HCT116 (cell line): ENCODE measurements around the gene BTNL9. TPM values are rescaled to one million over a fixed set of nuclear protein-coding genes. Genes with fewer than 3 reads are reported as not detected.

Source experiments
- ATAC-seq: fragments of 200-7000 bp; cut with Tn5 transposase; 2 replicates; pipeline ENCODE4 v1.9.1; 2020; ENCODE audit warnings: mild to moderate bottlenecking, moderate library complexity
- BruUV-seq: library from RNA; stranded (reverse); fragments of 400-500 nt; replicated peaks from 2 replicates; lab custom pipeline; 2021; lab: Mats Ljungman, UMichigan
- CTCF ChIA-PET: fragments of 300-600 bp; sonication (Branson Sonifier 250); formaldehyde crosslinking; loops from one replicate; lab custom pipeline; 2021; ENCODE audit warnings: antibody characterized with exemption; lab: Charles Lee
- POLR2A ChIA-PET: fragments of 300-600, 350-600 bp; sonication (Branson Sonifier 250); formaldehyde crosslinking; loops from one replicate; lab custom pipeline; 2021; ENCODE audit warnings: antibody characterized with exemption; lab: Charles Lee
- RAD21 ChIA-PET, 2 experiments: fragments of 300-600 bp; sonication (Branson Sonifier 250); formaldehyde crosslinking; loops; one replicate each; lab custom pipeline; 2023; ENCODE audit warnings: low total read pairs in 2 of 2; ENCODE audit not compliant: uncharacterized antibody in 2 of 2, unreplicated experiment in 2 of 2, low non-redundant PET in 1 of 2; lab: Charles Lee
- DNase-seq: peaks from one replicate; pipeline ENCODE4 v3.0.0-alpha.2; 2010; ENCODE audit warnings: low read depth, low spot score
- H2AFZ ChIP-seq: fragments of 200-600 bp; shearing (Covaris generic), sonication (generic); 2 replicates; pipeline ENCODE4 v1.6.1; 2017; ENCODE audit warnings: low read depth, mixed run types, mixed read lengths, antibody characterized with exemption, low read length; ENCODE audit not compliant: poor library complexity, severe bottlenecking
- H3K27ac ChIP-seq: 2 replicates; pipeline ENCODE4 v1.5.1; 2012; ENCODE audit warnings: low read depth, low read length
- H3K27me3 ChIP-seq: fragments of 200-600 bp; sonication (generic); 2 replicates; pipeline ENCODE4 v1.6.1; 2016; ENCODE audit warnings: mixed run types, low read length, mixed read lengths; ENCODE audit not compliant: insufficient read depth
- H3K36me3 ChIP-seq, 2 experiments: fragments of 200-500 bp in 1 of 2; fragments of 200-600 bp in 1 of 2; sonication (Bioruptor generic) in 1 of 2; sonication (generic) in 1 of 2; 2 replicates each; pipeline versions ENCODE4 v1.5.1 to v1.6.1; 2014 to 2016; ENCODE audit warnings: low read length in 2 of 2, inconsistent platforms in 1 of 2, mixed read lengths in 1 of 2, mixed run types in 1 of 2; ENCODE audit not compliant: insufficient read depth in 2 of 2, control insufficient read depth in 1 of 2
- H3K4me1 ChIP-seq, 2 experiments: fragments of 200-600 bp in 1 of 2; sonication (generic) in 1 of 2; 2 replicates each; pipeline versions ENCODE4 v1.5.1 to v1.6.1; 2012 to 2017; ENCODE audit warnings: low read length in 2 of 2, inconsistent platforms in 1 of 2, mild to moderate bottlenecking in 1 of 2, mixed read lengths in 1 of 2, mixed run types in 1 of 2, moderate library complexity in 1 of 2; ENCODE audit not compliant: insufficient read depth in 2 of 2, control insufficient read depth in 1 of 2
- H3K4me2 ChIP-seq: fragments of 200-600 bp; sonication (generic); 2 replicates; pipeline ENCODE4 v1.6.1; 2017; ENCODE audit warnings: mixed run types, low read length, mixed read lengths
- H3K4me3 ChIP-seq, 2 experiments: fragments of 200-600 bp in 1 of 2; sonication (generic) in 1 of 2; replicated peaks in 1 of 2; 2 replicates each; pipeline ENCODE4 v1.5.1; 2011 to 2016; ENCODE audit warnings: low read length in 2 of 2, control low read depth in 1 of 2, low read depth in 1 of 2, mild to moderate bottlenecking in 1 of 2, mixed read lengths in 1 of 2, mixed run types in 1 of 2
- H3K79me2 ChIP-seq: fragments of 200-600 bp; sonication (generic); 2 replicates; pipeline ENCODE4 v1.6.1; 2017; ENCODE audit warnings: mild to moderate bottlenecking, mixed run types, low read length, moderate library complexity, mixed read lengths; ENCODE audit not compliant: insufficient read depth
- H3K9ac ChIP-seq: fragments of 200-600 bp; sonication (generic); 2 replicates; pipeline ENCODE4 v1.6.1; 2016; ENCODE audit warnings: low read length, mixed read lengths
- H3K9me2 ChIP-seq: fragments of 200-600 bp; sonication (generic), shearing (Covaris generic); 2 replicates; pipeline ENCODE4 v1.6.1; 2017; ENCODE audit warnings: mixed run types, mild to moderate bottlenecking, moderate library complexity; ENCODE audit not compliant: insufficient read depth
- H3K9me3 ChIP-seq, 2 experiments: fragments of 200-500 bp in 1 of 2; fragments of 200-600 bp in 1 of 2; sonication (Bioruptor generic) in 1 of 2; sonication (generic) in 1 of 2; 2 replicates each; pipeline ENCODE4 v1.6.1; 2014 to 2017; ENCODE audit warnings: low read length in 2 of 2, mixed read lengths in 2 of 2, inconsistent platforms in 1 of 2, low read depth in 1 of 2, mild to moderate bottlenecking in 1 of 2, mixed run types in 1 of 2, moderate library complexity in 1 of 2; ENCODE audit not compliant: control insufficient read depth in 1 of 2, insufficient read depth in 1 of 2
- H4K20me1 ChIP-seq: fragments of 200-600 bp; sonication (generic), shearing (Covaris generic); 2 replicates; pipeline ENCODE4 v1.6.1; 2017; ENCODE audit warnings: mixed run types, mild to moderate bottlenecking, moderate library complexity; ENCODE audit not compliant: insufficient read depth
- CBX3 ChIP-seq: IDR thresholded peaks from 2 replicates; pipeline ENCODE4 v1.6.1; 2012; ENCODE audit warnings: low read depth
- EGR1 ChIP-seq: IDR thresholded peaks from 2 replicates; pipeline ENCODE4 v1.6.1; 2012; ENCODE audit warnings: low read depth
- ELF1 ChIP-seq: IDR thresholded peaks from 2 replicates; pipeline ENCODE4 v1.6.1; 2012; ENCODE audit warnings: low read depth, borderline replicate concordance
- EZH2 ChIP-seq: fragments of 200-600 bp; sonication (generic); IDR thresholded peaks from 2 replicates; pipeline ENCODE4 v1.6.1; 2017; ENCODE audit warnings: antibody characterized with exemption, mixed run types
- EZH2phosphoT487 ChIP-seq: fragments of 200-600 bp; IDR thresholded peaks from 2 replicates; pipeline ENCODE4 v1.6.1; 2018; ENCODE audit warnings: antibody characterized with exemption, borderline replicate concordance
- FOSL1 ChIP-seq: IDR thresholded peaks from 2 replicates; pipeline ENCODE4 v1.6.1; 2012; ENCODE audit warnings: low read depth
- JUND ChIP-seq: IDR thresholded peaks from 2 replicates; pipeline ENCODE4 v1.6.1; 2012
- POLR2A ChIP-seq: IDR thresholded peaks from 2 replicates; pipeline ENCODE4 v1.7.0; 2011; ENCODE audit warnings: borderline replicate concordance; ENCODE audit not compliant: insufficient read depth, insufficient read length; ENCODE audit errors: extremely low read depth
- POLR2AphosphoS5 ChIP-seq: IDR thresholded peaks from 2 replicates; pipeline ENCODE4 v1.6.1; 2011; ENCODE audit warnings: mild to moderate bottlenecking, low read depth, low read length, moderate library complexity
- RAD21 ChIP-seq: IDR thresholded peaks from 2 replicates; pipeline ENCODE4 v1.6.1; 2012; ENCODE audit warnings: low read depth, mild to moderate bottlenecking
- SP1 ChIP-seq: IDR thresholded peaks from 2 replicates; pipeline ENCODE4 v1.6.1; 2012; ENCODE audit warnings: low read depth
- TCF7L2 ChIP-seq: IDR thresholded peaks from 2 replicates; pipeline ENCODE4 v1.7.0; 2011; ENCODE audit warnings: borderline replicate concordance, inconsistent platforms; ENCODE audit not compliant: insufficient read depth, insufficient read length; ENCODE audit errors: extremely low read depth
- YY1 ChIP-seq: IDR thresholded peaks from 2 replicates; pipeline ENCODE4 v1.6.1; 2011; ENCODE audit warnings: low read length, low read depth, moderate library complexity, mild to moderate bottlenecking; ENCODE audit not compliant: insufficient replicate concordance; ENCODE audit errors: extremely low read depth
- ZFX ChIP-seq: fragments of 450-650 bp; IDR thresholded peaks from 2 replicates; pipeline ENCODE4 v1.6.1; 2017
- intact Hi-C: fragments of 100-400 bp; cut with micrococcal nuclease; formaldehyde crosslinking; loops from 2 replicates; pipeline ENCODE4 v1.10.0; 2022
- total RNA-seq: library from RNA; stranded (reverse); gene quantifications from one replicate; pipeline ENCODE4 v1.2.1, GENCODE V29; 2021; ENCODE audit not compliant: unreplicated experiment
- TF ChIP-seq, protein P1 (sequence below): IDR thresholded peaks from 2 replicates; pipeline ENCODE4 v1.6.1; 2012; ENCODE audit warnings: low read depth
- TF ChIP-seq, protein P2 (sequence below): IDR thresholded peaks from 2 replicates; pipeline ENCODE4 v1.6.1; 2011; ENCODE audit warnings: mild to moderate bottlenecking, low read length, moderate library complexity; ENCODE audit not compliant: insufficient replicate concordance; ENCODE audit errors: extremely low read depth
- TF ChIP-seq, protein P3 (sequence below): IDR thresholded peaks from 2 replicates; pipeline ENCODE4 v1.6.1; 2012
- TF ChIP-seq, protein P4 (sequence below): IDR thresholded peaks from 2 replicates; pipeline ENCODE4 v1.6.1; 2012
- TF ChIP-seq, protein P5 (sequence below), 3 experiments: fragments of 200-600 bp in 1 of 3; sonication (generic) in 1 of 3; IDR thresholded peaks in 2 of 3; conservative IDR thresholded peaks in 1 of 3; 2 replicates each; pipeline ENCODE4 v1.5.1; 2012 to 2017; ENCODE audit warnings: low read depth in 2 of 3, low read length in 2 of 3, antibody characterized with exemption in 1 of 3, borderline replicate concordance in 1 of 3, control low read depth in 1 of 3, mild to moderate bottlenecking in 1 of 3, mixed read lengths in 1 of 3, mixed run types in 1 of 3, moderate library complexity in 1 of 3; ENCODE audit not compliant: insufficient read depth in 1 of 3

Gene BTNL9
- total RNA-seq, 1 experiment from 2014 or later, result 11.7 TPM

DNA sequence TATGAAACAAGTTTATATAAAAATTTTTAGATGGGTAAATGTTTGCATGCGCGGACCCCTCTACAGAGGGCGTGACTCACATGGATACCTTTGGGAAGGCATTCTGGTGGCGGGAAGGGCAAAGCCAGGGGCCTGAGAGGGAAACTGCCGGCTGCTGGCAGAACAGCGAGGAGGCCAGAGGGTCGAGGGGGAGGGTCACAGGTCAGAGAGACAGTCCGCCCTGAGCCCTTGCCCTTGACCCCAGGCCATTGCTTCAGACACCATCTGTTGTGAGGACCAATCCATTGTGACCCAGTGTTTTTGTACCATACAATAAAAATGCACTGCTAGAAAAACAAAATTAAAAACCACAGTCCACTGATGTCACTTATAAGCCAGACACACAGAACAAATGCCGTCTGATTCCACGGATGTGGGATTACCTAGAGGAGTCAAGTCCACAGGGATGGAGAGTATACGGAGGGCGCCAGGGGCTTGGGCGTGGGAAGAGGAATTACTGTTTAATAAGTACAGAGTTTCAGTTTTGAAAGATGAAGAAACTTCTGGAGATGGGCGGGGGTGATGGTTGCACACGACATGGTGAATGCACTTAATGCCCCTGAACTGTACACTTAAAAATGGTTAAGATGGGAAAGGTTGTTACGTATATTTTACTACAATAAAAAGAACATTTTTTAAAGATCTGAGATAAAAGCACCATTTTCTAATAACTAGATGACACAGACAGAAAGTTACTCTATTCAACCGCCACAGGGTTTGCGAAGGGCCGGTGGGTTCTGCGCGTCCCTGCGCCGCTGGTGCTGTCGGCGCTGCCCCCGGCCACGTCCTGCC, 12.0 kb downstream of the BTNL9 start:
- intact Hi-C loops, result no loop called here
- Histone ChIP-seq H3K27ac (no peak overlapping the region; the same call in 1 of the 2 replicates), H3K4me2 (peak overlapping the region; percentile 78), H3K4me3 (peak overlapping the region in 1 of 2 experiments; percentile 61; a peak in 2 of 4 replicates), H3K27me3 (no peaks in the 10 kb centered on the region), H3K4me1 (peaks cover 3 to 17% of the 10 kb centered on the region in 2 experiments; a peak in 3 of 4 replicates), H2AFZ (peak overlapping the region; percentile 78), H4K20me1 (no peaks in the 10 kb centered on the region), H3K79me2 (no peaks in the 10 kb centered on the region), H3K36me3 (no peaks in the 10 kb centered on the region), H3K9ac (no peak overlapping the region), H3K9me2 (no peaks in the 10 kb centered on the region)
- ChIA-PET RAD21 (no interaction called here), CTCF (no interaction called here), POLR2A (no interaction called here)
- BruUV-seq, result no TSS peak
- no peak for DNase-seq
- TF ChIP-seq EZH2phosphoT487 (no peak), POLR2AphosphoS5 (no peak), POLR2A (no peak), EZH2 (no peak), CBX3 (no peak), SP1 (no peak), RAD21 (no peak), ELF1 (no peak), YY1 (no peak), ZFX (no peak), JUND (no peak), FOSL1 (no peak), TCF7L2 (no peak), EGR1 (no peak)
- TF ChIP-seq, protein P1, sequence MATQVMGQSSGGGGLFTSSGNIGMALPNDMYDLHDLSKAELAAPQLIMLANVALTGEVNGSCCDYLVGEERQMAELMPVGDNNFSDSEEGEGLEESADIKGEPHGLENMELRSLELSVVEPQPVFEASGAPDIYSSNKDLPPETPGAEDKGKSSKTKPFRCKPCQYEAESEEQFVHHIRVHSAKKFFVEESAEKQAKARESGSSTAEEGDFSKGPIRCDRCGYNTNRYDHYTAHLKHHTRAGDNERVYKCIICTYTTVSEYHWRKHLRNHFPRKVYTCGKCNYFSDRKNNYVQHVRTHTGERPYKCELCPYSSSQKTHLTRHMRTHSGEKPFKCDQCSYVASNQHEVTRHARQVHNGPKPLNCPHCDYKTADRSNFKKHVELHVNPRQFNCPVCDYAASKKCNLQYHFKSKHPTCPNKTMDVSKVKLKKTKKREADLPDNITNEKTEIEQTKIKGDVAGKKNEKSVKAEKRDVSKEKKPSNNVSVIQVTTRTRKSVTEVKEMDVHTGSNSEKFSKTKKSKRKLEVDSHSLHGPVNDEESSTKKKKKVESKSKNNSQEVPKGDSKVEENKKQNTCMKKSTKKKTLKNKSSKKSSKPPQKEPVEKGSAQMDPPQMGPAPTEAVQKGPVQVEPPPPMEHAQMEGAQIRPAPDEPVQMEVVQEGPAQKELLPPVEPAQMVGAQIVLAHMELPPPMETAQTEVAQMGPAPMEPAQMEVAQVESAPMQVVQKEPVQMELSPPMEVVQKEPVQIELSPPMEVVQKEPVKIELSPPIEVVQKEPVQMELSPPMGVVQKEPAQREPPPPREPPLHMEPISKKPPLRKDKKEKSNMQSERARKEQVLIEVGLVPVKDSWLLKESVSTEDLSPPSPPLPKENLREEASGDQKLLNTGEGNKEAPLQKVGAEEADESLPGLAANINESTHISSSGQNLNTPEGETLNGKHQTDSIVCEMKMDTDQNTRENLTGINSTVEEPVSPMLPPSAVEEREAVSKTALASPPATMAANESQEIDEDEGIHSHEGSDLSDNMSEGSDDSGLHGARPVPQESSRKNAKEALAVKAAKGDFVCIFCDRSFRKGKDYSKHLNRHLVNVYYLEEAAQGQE, result no peak
- TF ChIP-seq, protein P2, sequence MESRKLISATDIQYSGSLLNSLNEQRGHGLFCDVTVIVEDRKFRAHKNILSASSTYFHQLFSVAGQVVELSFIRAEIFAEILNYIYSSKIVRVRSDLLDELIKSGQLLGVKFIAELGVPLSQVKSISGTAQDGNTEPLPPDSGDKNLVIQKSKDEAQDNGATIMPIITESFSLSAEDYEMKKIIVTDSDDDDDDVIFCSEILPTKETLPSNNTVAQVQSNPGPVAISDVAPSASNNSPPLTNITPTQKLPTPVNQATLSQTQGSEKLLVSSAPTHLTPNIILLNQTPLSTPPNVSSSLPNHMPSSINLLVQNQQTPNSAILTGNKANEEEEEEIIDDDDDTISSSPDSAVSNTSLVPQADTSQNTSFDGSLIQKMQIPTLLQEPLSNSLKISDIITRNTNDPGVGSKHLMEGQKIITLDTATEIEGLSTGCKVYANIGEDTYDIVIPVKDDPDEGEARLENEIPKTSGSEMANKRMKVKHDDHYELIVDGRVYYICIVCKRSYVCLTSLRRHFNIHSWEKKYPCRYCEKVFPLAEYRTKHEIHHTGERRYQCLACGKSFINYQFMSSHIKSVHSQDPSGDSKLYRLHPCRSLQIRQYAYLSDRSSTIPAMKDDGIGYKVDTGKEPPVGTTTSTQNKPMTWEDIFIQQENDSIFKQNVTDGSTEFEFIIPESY, result no peak
- TF ChIP-seq, protein P3, sequence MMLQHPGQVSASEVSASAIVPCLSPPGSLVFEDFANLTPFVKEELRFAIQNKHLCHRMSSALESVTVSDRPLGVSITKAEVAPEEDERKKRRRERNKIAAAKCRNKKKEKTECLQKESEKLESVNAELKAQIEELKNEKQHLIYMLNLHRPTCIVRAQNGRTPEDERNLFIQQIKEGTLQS, result no peak
- TF ChIP-seq, protein P4, sequence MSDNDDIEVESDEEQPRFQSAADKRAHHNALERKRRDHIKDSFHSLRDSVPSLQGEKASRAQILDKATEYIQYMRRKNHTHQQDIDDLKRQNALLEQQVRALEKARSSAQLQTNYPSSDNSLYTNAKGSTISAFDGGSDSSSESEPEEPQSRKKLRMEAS, result no peak
- TF ChIP-seq, protein P5, sequence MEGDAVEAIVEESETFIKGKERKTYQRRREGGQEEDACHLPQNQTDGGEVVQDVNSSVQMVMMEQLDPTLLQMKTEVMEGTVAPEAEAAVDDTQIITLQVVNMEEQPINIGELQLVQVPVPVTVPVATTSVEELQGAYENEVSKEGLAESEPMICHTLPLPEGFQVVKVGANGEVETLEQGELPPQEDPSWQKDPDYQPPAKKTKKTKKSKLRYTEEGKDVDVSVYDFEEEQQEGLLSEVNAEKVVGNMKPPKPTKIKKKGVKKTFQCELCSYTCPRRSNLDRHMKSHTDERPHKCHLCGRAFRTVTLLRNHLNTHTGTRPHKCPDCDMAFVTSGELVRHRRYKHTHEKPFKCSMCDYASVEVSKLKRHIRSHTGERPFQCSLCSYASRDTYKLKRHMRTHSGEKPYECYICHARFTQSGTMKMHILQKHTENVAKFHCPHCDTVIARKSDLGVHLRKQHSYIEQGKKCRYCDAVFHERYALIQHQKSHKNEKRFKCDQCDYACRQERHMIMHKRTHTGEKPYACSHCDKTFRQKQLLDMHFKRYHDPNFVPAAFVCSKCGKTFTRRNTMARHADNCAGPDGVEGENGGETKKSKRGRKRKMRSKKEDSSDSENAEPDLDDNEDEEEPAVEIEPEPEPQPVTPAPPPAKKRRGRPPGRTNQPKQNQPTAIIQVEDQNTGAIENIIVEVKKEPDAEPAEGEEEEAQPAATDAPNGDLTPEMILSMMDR (IDR thresholded peaks at IDR 0.05 in 2 of 3, conservative IDR thresholded peaks at IDR 0.05 in 1 of 3; ENCODE audit: borderline replicate concordance in 1 of 3, insufficient read depth in 1 of 3, low read depth in 2 of 3, low read length in 2 of 3), result no peak
- TF ChIP-seq, all 23 proteins: peak for 0
- no peaks in the 10 kb centered on the region for H3K9me3 ChIP-seq
- ATAC-seq, result no peak; the same call in 1 of the 2 replicates
